Ishikawa (cell line): Measurements from ENCODE around the gene KLK15.

Experiments
- CEBPB ChIP-seq: IDR thresholded peaks from 2 replicates; pipeline ENCODE4 v1.6.1; 2012
- CREB1 ChIP-seq: IDR thresholded peaks from 2 replicates; pipeline ENCODE4 v1.6.1; 2012; ENCODE audit warnings: low read depth
- EGR1 ChIP-seq: IDR thresholded peaks from 2 replicates; pipeline ENCODE4 v1.6.1; 2012
- EP300 ChIP-seq: IDR thresholded peaks from 2 replicates; pipeline ENCODE4 v1.6.1; 2012; ENCODE audit warnings: borderline replicate concordance
- FOXM1 ChIP-seq: IDR thresholded peaks from 2 replicates; pipeline ENCODE4 v1.6.1; 2012; ENCODE audit warnings: low read depth, borderline replicate concordance
- NFIC ChIP-seq: IDR thresholded peaks from 2 replicates; pipeline ENCODE4 v1.6.1; 2012
- RAD21 ChIP-seq: IDR thresholded peaks from 2 replicates; pipeline ENCODE4 v1.6.1; 2012; ENCODE audit warnings: low read depth
- REST ChIP-seq: IDR thresholded peaks from 2 replicates; pipeline ENCODE4 v1.6.1; 2012; ENCODE audit warnings: low read depth, mild to moderate bottlenecking
- TAF1 ChIP-seq: IDR thresholded peaks from 2 replicates; pipeline ENCODE4 v1.6.1; 2012; ENCODE audit warnings: low read depth, mild to moderate bottlenecking
- TCF12 ChIP-seq: IDR thresholded peaks from 2 replicates; pipeline ENCODE4 v1.6.1; 2012; ENCODE audit warnings: low read depth
- TEAD4 ChIP-seq: IDR thresholded peaks from 2 replicates; pipeline ENCODE4 v1.6.1; 2012
- USF1 ChIP-seq: IDR thresholded peaks from 2 replicates; pipeline ENCODE4 v1.6.1; 2012
- YY1 ChIP-seq: IDR thresholded peaks from 2 replicates; pipeline ENCODE4 v1.6.1; 2012; ENCODE audit warnings: low read depth
- ZBTB7A ChIP-seq: IDR thresholded peaks from 2 replicates; pipeline ENCODE4 v1.6.1; 2012; ENCODE audit warnings: low read depth
- TF ChIP-seq, protein P1 (sequence below): IDR thresholded peaks from 2 replicates; pipeline ENCODE4 v1.6.1; 2012

The KLK15 gene

DNA sequence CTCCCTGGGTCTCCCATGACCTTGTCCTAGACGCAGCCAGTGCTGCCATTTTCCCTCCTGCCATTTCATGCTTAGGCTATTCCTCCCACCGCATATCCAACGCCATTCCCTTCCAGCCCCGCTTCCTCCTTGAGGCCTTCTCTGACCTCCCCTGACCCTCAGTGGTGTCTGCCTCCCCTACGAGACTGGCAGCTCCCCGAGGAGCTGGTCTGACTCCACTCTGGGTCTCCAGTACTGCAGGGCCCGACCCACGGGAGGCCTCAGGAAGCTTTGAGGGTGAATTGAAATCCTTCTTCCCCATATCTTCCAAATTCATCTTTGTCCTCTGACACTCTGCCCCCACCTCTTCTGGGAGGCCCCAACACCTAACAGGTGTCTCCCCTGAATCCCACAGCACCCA is 708 bp downstream of the KLK15 start:
- no peak for TF ChIP-seq TAF1
- no peak for TF ChIP-seq TCF12
- no peak for TF ChIP-seq EGR1
- TF ChIP-seq RAD21: no peak
- TF ChIP-seq FOXM1: no peak

DNA sequence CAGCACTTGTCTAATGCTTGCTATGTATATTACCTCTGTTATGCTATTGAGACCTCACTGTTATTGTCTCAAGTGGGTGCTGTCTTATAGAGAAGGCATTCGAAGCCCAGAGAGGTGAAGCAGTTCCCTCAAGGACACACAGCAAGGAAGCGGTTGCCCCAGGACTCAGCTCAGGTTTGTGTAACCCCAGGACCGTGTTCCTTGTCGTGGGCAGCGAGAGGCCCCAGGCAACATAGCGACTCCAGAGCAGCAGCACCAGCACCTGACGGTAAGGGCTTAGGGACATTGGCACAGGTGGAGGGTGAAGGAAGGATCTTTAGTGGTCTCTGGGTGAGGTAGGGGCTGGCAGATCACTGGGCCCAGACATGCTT is 2.4 kb downstream of the KLK15 start:
- TF ChIP-seq EP300 (no peak), USF1 (no peak), TEAD4 (no peak), FOXM1 (no peak), CREB1 (no peak), YY1 (no peak), RAD21 (no peak), TAF1 (no peak), CEBPB (no peak)
- TF ChIP-seq, protein P1, sequence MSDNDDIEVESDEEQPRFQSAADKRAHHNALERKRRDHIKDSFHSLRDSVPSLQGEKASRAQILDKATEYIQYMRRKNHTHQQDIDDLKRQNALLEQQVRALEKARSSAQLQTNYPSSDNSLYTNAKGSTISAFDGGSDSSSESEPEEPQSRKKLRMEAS: no peak

GRCh38 chr19:50830266-50831025 is 2.9 kb downstream of the KLK15 start:
- TF ChIP-seq CREB1 (no peak), REST (no peak), ZBTB7A (no peak), NFIC (no peak), CEBPB (no peak), EP300 (no peak), RAD21 (no peak), EGR1 (no peak), TCF12 (no peak), TEAD4 (no peak), YY1 (no peak), TAF1 (no peak), FOXM1 (no peak), USF1 (no peak)
- TF ChIP-seq, protein P1: no peak

DNA sequence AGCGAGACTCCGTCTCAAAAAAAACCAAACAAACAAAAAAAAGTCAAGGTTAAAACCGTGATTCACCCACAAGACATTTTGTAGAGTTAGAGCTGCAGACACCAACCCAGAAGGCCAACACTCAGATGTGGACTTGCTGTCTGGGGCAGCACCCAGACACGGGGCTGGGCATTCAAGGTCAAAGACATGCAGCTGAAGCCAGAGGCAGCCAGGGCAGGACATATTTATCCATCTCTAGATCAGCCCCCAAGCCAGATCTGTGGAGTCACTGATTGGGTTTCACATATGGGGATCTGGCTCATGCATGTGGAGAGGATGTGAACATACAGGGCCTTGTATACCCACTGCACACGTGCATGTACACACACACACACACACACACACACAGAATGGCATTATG is 3.6 kb downstream of the KLK15 start:
- no peak for TF ChIP-seq NFIC
- TF ChIP-seq, protein P1: no peak
- TF ChIP-seq TCF12: no peak
- TF ChIP-seq REST: no peak
- TF ChIP-seq YY1: no peak
- TF ChIP-seq FOXM1: no peak
- TF ChIP-seq RAD21: no peak
- TF ChIP-seq ZBTB7A: no peak
- no peak for TF ChIP-seq TEAD4
- no peak for TF ChIP-seq USF1
- no peak for TF ChIP-seq TAF1
- no peak for TF ChIP-seq CREB1
- no peak for TF ChIP-seq EGR1
- no peak for TF ChIP-seq EP300
- no peak for TF ChIP-seq CEBPB

GRCh38 chr19:50827476-50827875 is 5.9 kb downstream of the KLK15 start:
- TF ChIP-seq RAD21 (no peak), EP300 (no peak)
